Measurements from ENCODE around the gene ZSCAN18. TPM values are rescaled to one million over a fixed set of nuclear protein-coding genes. Genes with fewer than 3 reads are reported as not detected.

The ZSCAN18 gene
- total and polyA plus RNA-seq, 2 experiments from 2014 or later = 127 to 243 TPM

DNA sequence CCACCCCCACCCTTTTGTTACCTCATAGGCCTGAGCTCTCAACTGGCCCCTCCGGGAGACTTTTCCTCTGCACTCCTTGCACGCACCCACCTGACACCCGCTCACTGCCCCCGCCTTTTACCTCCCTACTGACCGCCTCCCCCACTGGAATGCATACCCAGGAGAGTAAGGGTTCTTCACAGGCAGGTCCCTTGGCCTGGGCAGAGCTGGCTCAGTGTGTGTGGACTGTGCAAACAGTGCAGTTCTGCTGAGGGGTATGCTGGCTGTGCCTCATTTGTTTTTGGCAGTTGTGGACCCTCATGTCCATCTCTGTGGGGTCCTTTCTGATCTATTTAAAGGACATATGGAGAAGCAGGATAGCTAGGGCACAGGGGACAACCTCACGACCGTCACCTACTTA lies 5.0 kb downstream of the ZSCAN18 start:
- Histone ChIP-seq H3K36me3 (peaks cover 2% of the 10 kb centered on the region), H3K27ac (no peak overlapping the region), H3K27me3 (no peaks in the 10 kb centered on the region), H3K9me3 (ENCODE audit: low read depth) (no peaks in the 10 kb centered on the region), H3K4me3 (no peak overlapping the region), H3K4me1 (ENCODE audit: low read depth) (no peaks in the 10 kb centered on the region)
- TF ChIP-seq, protein P1, sequence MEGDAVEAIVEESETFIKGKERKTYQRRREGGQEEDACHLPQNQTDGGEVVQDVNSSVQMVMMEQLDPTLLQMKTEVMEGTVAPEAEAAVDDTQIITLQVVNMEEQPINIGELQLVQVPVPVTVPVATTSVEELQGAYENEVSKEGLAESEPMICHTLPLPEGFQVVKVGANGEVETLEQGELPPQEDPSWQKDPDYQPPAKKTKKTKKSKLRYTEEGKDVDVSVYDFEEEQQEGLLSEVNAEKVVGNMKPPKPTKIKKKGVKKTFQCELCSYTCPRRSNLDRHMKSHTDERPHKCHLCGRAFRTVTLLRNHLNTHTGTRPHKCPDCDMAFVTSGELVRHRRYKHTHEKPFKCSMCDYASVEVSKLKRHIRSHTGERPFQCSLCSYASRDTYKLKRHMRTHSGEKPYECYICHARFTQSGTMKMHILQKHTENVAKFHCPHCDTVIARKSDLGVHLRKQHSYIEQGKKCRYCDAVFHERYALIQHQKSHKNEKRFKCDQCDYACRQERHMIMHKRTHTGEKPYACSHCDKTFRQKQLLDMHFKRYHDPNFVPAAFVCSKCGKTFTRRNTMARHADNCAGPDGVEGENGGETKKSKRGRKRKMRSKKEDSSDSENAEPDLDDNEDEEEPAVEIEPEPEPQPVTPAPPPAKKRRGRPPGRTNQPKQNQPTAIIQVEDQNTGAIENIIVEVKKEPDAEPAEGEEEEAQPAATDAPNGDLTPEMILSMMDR (IDR thresholded peaks at IDR 0.05; ENCODE audit: low read depth, low read length) = no peak
- DNase-seq (ENCODE audit: low read depth in 1 of 2, low spot score in 1 of 2) = no peak

DNA sequence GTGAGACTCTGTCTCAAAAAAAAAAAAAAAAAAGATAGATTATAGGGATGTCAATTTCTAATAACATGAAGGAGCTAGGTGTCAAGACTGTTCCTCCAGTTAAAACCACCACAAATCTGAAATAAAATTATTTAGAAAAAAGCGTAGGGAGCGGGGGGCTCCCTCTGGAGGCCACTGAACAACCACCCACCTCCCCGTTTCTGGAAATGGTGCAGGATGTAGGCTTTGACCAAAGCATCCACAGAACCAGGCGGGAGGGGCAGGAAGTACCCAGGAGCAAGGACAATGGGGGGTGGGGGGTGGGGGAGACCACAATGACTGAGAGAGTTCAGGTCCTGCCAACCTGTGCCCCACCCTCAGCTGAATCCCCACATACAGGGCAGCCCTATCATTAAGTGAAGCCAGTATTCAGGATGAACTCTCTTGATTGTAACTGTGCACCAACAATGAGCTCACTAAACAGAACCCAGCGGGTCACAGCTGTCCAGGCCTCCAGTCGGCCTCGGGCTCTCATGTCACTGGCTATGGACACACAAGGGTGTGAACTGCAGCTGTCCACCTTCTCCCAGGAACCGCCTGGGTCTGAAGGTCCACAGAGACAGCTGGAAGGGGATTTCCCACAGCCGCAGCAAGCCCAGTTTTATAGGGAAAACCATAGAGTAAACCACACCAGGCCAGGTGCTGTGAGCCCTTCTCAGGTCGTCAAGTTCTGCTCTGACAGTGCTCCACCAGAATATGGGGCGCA lies 6.6 kb downstream of the ZSCAN18 start:
- TF ChIP-seq, protein P1 (IDR thresholded peaks at IDR 0.05; ENCODE audit: low read depth, low read length) = no peak
- H3K4me1 ChIP-seq (ENCODE audit: low read depth) = no peaks in the 10 kb centered on the region
- H3K9me3 ChIP-seq (ENCODE audit: low read depth) = no peaks in the 10 kb centered on the region
- H3K36me3 ChIP-seq = peaks cover 2% of the 10 kb centered on the region
- no peak for DNase-seq (ENCODE audit: low read depth in 1 of 2, low spot score in 1 of 2)
- H3K4me3 ChIP-seq = no peak overlapping the region
- H3K27me3 ChIP-seq = no peaks in the 10 kb centered on the region
- H3K27ac ChIP-seq = no peak overlapping the region

DNA sequence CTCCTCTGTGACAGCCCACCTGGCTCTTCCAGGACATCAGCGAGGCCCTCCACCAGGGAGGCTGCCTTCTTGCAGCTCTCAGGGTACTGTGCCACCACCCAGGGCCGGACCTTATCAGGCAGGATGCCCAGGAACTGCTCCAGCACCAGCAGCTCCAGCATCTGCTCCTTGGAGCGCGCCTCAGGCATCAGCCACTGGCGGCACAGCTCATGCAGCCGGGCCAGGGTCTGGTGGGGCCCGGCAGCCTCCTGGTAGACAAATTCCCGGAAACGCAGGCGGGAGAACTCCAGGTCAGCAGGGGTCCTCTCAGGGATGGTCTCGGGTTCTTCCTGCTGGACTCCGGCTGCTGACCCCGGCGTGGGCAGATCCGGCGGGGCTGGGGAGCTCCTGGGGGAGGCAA lies 8.2 kb downstream of the ZSCAN18 start:
- no peak for DNase-seq (ENCODE audit: low read depth in 1 of 2, low spot score in 1 of 2)
- Histone ChIP-seq H3K27ac (no peak overlapping the region), H3K9me3 (ENCODE audit: low read depth) (no peaks in the 10 kb centered on the region), H3K27me3 (no peaks in the 10 kb centered on the region), H3K4me3 (no peak overlapping the region), H3K4me1 (ENCODE audit: low read depth) (no peaks in the 10 kb centered on the region), H3K36me3 (peaks cover 2% of the 10 kb centered on the region)
- TF ChIP-seq, protein P1 (IDR thresholded peaks at IDR 0.05; ENCODE audit: low read depth, low read length) = no peak

DNA sequence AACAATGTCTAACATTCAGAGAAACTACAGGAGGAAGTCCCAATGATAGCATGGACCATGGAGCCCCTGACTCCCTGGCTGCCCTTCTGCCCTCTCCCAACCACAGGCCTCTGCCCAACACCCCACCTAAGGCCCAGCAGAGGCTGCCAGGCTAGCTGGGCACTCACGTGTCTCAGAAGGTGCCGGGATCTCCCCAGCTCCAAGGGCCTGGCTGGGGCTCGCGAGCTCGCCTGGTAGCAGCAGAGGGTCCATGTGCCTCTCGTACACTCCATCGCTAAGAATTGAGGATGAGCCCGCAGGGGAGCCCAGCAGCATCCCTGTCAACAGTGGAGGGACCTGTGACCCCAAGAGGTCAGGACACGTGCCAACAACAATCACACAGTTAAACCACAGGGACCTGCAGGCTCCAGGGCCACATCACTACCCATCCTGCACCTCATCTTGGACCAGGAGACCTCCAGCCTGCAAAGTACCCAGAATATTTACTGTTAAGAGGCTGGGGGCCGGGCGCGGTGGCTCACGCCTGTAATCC lies 9.4 kb downstream of the ZSCAN18 start:
- H3K4me1 ChIP-seq (ENCODE audit: low read depth) = no peaks in the 10 kb centered on the region
- H3K27me3 ChIP-seq = no peaks in the 10 kb centered on the region
- peaks cover 9% of the 10 kb centered on the region for H3K36me3 ChIP-seq
- no peak overlapping the region for H3K27ac ChIP-seq
- no peak for DNase-seq (ENCODE audit: low read depth in 1 of 2, low spot score in 1 of 2)
- TF ChIP-seq, protein P1 (IDR thresholded peaks at IDR 0.05; ENCODE audit: low read depth, low read length) = no peak
- no peak overlapping the region for H3K4me3 ChIP-seq
- no peaks in the 10 kb centered on the region for H3K9me3 ChIP-seq (ENCODE audit: low read depth)

DNA sequence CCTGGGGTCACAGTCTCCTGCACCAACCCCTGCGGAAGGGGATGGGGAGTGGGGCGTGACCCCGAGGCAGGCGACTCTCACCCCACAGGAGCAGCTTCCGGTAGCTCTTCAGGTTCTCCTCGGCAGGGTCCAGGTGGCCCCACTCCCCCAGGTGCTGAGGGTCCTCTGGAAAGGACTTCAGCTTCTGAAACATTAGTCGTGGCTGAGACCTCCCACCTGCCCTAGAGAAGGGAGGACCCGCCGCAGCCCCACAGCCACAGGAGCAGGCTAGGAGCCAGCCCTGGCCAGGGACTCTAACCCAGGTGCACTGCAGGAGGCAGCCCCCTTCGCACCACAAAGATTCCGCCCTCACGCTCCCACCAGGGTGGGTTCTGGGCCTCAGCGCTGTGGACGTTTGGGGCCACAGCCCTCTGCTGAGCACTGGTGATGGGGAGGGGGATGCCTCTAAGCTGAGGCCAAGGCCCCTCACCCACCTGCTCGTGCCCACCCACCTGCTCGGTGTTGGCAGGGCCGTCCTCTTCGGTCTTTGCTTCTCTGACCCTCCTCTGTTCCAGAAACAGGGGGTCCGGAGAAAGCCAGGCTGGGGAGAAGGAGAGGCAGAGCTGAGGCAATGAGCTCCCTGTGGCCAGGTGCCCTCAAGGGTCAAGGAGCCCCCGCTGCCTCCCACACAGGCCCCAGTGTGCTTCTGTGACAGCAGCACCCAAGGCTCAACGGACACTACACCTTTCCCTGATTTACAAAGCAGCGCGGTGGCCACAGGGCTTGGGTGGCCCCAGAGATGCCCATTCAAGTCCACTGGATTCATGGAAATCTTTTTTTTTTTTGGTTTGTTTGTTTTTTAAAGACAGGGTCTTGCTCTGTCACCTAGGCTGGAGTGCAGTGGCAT lies 11.0 kb downstream of the ZSCAN18 start:
- TF ChIP-seq, protein P1 (IDR thresholded peaks at IDR 0.05; ENCODE audit: low read depth, low read length) = no peak
- Histone ChIP-seq H3K36me3 (peaks cover 10% of the 10 kb centered on the region), H3K4me1 (ENCODE audit: low read depth) (no peaks in the 10 kb centered on the region), H3K27ac (no peak overlapping the region), H3K9me3 (ENCODE audit: low read depth) (no peaks in the 10 kb centered on the region), H3K27me3 (no peaks in the 10 kb centered on the region), H3K4me3 (no peak overlapping the region)
- no peak for DNase-seq (ENCODE audit: low read depth in 1 of 2, low spot score in 1 of 2)
